ENCODE measurements around the gene ADAM22.

The ADAM22 gene

GRCh38 chr7:88217675-88218428 is 283.8 kb downstream of the ADAM22 start:
- DNase-seq (ENCODE audit: low read depth in 2 of 2): no peak

- no peak for DNase-seq (ENCODE audit: low read depth in 2 of 2)
These were observed 284.3 kb downstream of the ADAM22 start for GRCh38 chr7:88218429-88218745.

- no peak for DNase-seq (ENCODE audit: low read depth in 2 of 2)
These were observed 285.0 kb downstream of the ADAM22 start for GRCh38 chr7:88218836-88219605.

- peak; percentile 77 to 79 for DNase-seq (ENCODE audit: low read depth in 2 of 2)
These were observed 286.0 kb downstream of the ADAM22 start, which contains the start of gene SRI for GRCh38 chr7:88219781-88220747. Gene SRI (minus strand): TSS chr7:88220038. CDS start chr7:88220026, 12 bp downstream.

GRCh38 chr7:88223265-88223664 is 289.2 kb downstream of the ADAM22 start:
- DNase-seq (ENCODE audit: low read depth in 2 of 2): no peak

- no peak for DNase-seq (ENCODE audit: low read depth in 2 of 2)
These were observed 290.7 kb downstream of the ADAM22 start for GRCh38 chr7:88224601-88225275.

- DNase-seq (ENCODE audit: low read depth in 2 of 2): no peak
These were observed 292.1 kb downstream of the ADAM22 start for GRCh38 chr7:88226201-88226600.

- no peak for DNase-seq (ENCODE audit: low read depth in 2 of 2)
These were observed 292.9 kb downstream of the ADAM22 start for GRCh38 chr7:88226886-88227516.

- DNase-seq (ENCODE audit: low read depth in 2 of 2): no peak
These were observed 295.4 kb downstream of the ADAM22 start for GRCh38 chr7:88229302-88229995.

- no peak for DNase-seq (ENCODE audit: low read depth in 2 of 2)
These were observed 296.6 kb downstream of the ADAM22 start for GRCh38 chr7:88230646-88231045.

- no peak for DNase-seq (ENCODE audit: low read depth in 2 of 2)
These were observed 299.8 kb downstream of the ADAM22 start for GRCh38 chr7:88233828-88234227.

- DNase-seq (ENCODE audit: low read depth in 2 of 2): no peak
These were observed 305.8 kb downstream of the ADAM22 start for GRCh38 chr7:88239852-88240251.

- DNase-seq (ENCODE audit: low read depth in 2 of 2): no peak
These were observed 309.4 kb downstream of the ADAM22 start for GRCh38 chr7:88243345-88243909.

- no peak for DNase-seq (ENCODE audit: low read depth in 2 of 2)
These were observed 310.2 kb downstream of the ADAM22 start for GRCh38 chr7:88244258-88244657.
